Liver (tissue), 9 donors: ENCODE results near the gene ICAM5. TPM values are rescaled to one million over a fixed set of nuclear protein-coding genes. Genes with fewer than 3 reads are reported as not detected.

Experiments
- DNase-seq: peaks from one replicate; pipeline ENCODE4 v3.0.0-alpha.2; 2017; ENCODE audit warnings: low spot score
- H3K27ac ChIP-seq, 2 donors: one replicate each; pipeline ENCODE4 v1.7.0; 2013; ENCODE audit warnings: inconsistent platforms in 2 of 2, low read length in 2 of 2, control low read depth in 1 of 2, low read depth in 1 of 2, mild to moderate bottlenecking in 1 of 2
- H3K27me3 ChIP-seq, 4 donors: one replicate each; pipeline versions ENCODE4 v1.6.1 to v1.7.0; 2013; ENCODE audit warnings: low read length in 3 of 4, inconsistent platforms in 1 of 4, mild to moderate bottlenecking in 1 of 4, moderate library complexity in 1 of 4; ENCODE audit not compliant: control insufficient read depth in 4 of 4, insufficient read depth in 4 of 4
- H3K36me3 ChIP-seq, 4 donors: one replicate each; pipeline versions ENCODE4 v1.6.1 to v1.7.0; 2013; ENCODE audit warnings: low read length in 3 of 4, mild to moderate bottlenecking in 3 of 4, low read depth in 1 of 4, moderate library complexity in 1 of 4; ENCODE audit not compliant: control insufficient read depth in 4 of 4, insufficient read depth in 3 of 4
- H3K4me1 ChIP-seq, 4 donors: one replicate each; pipeline versions ENCODE4 v1.6.1 to v1.7.0; 2013; ENCODE audit warnings: low read length in 3 of 4, mild to moderate bottlenecking in 3 of 4, moderate library complexity in 1 of 4; ENCODE audit not compliant: control insufficient read depth in 4 of 4, insufficient read depth in 4 of 4
- H3K4me3 ChIP-seq, 3 donors: one replicate each; pipeline versions ENCODE4 v1.6.1 to v1.7.0; 2013; ENCODE audit warnings: low read length in 3 of 3, control low read depth in 1 of 3, low read depth in 1 of 3, mild to moderate bottlenecking in 1 of 3
- H3K9ac ChIP-seq, 2 donors: one replicate each; pipeline ENCODE4 v1.7.0; 2013; ENCODE audit warnings: low read length in 2 of 2, mild to moderate bottlenecking in 2 of 2, moderate library complexity in 2 of 2, control low read depth in 1 of 2, low read depth in 1 of 2
- H3K9me3 ChIP-seq, 4 donors: one replicate each; pipeline versions ENCODE4 v1.6.1 to v1.7.0; 2013; ENCODE audit warnings: low read length in 3 of 4; ENCODE audit not compliant: control insufficient read depth in 4 of 4
- EGR1 ChIP-seq, 2 donors: IDR thresholded peaks; 2 replicates each; pipeline ENCODE4 v1.6.1; 2016 to 2018; ENCODE audit warnings: antibody characterized with exemption in 2 of 2, low read depth in 2 of 2
- FOXA1 ChIP-seq: IDR thresholded peaks from 2 replicates; pipeline ENCODE4 v1.6.1; 2016; ENCODE audit warnings: antibody characterized with exemption
- GABPA ChIP-seq, 2 donors: IDR thresholded peaks in 1 of 2; conservative IDR thresholded peaks in 1 of 2; 2 replicates each; pipeline ENCODE4 v1.6.1; 2016; ENCODE audit warnings: antibody characterized with exemption in 2 of 2, mild to moderate bottlenecking in 1 of 2, moderate library complexity in 1 of 2
- HNF4A ChIP-seq, 2 donors: conservative IDR thresholded peaks; 2 replicates each; pipeline ENCODE4 v1.6.1; 2016; ENCODE audit warnings: antibody characterized with exemption in 2 of 2, mild to moderate bottlenecking in 2 of 2
- JUND ChIP-seq, 2 donors: IDR thresholded peaks; 2 replicates each; pipeline ENCODE4 v1.6.1; 2016; ENCODE audit warnings: antibody characterized with exemption in 2 of 2
- NR2F2 ChIP-seq: IDR thresholded peaks from 2 replicates; pipeline ENCODE4 v1.6.1; 2016; ENCODE audit warnings: antibody characterized with exemption
- RXRA ChIP-seq, 2 donors: IDR thresholded peaks; 2 replicates each; pipeline ENCODE4 v1.6.1; 2017 to 2018; ENCODE audit warnings: antibody characterized with exemption in 2 of 2, mild to moderate bottlenecking in 1 of 2
- SP1 ChIP-seq: IDR thresholded peaks from 2 replicates; pipeline ENCODE4 v1.6.1; 2018; ENCODE audit warnings: antibody characterized with exemption, mild to moderate bottlenecking
- YY1 ChIP-seq: IDR thresholded peaks from 2 replicates; pipeline ENCODE4 v1.6.1; 2016; ENCODE audit warnings: antibody characterized with exemption, mild to moderate bottlenecking
- WGBS: extraction: QIAGEN DNeasy Blood & Tissue Kit; methylation state at CpG from one replicate; pipeline ENCODE4 v1.1.7; 2013; 5-methylcytosine and 5-hydroxymethylcytosine counted together
- polyA plus RNA-seq, 2 donors: library from polyadenylated mRNA; stranded (reverse) in 1 of 2; unstranded in 1 of 2; fragments of 200-250 nt in 1 of 2; fragments of >200 nt in 1 of 2; fragmentation: Nextera tagmentation in 1 of 2; extraction: Ambion mirVana in 1 of 2; gene quantifications; one replicate each; pipeline versions ENCODE4 v1.2.1 to v1.2.3, GENCODE V29; 2013 to 2015
- total RNA-seq, 2 donors: library from RNA; depleted of rRNA; stranded (reverse); fragments of >200 nt; gene quantifications; one replicate each; pipeline ENCODE4 v1.2.3, GENCODE V29; 2014
- TF ChIP-seq, protein P1 (sequence below): IDR thresholded peaks from 2 replicates; pipeline ENCODE4 v1.6.1; 2016; ENCODE audit warnings: antibody characterized with exemption
- TF ChIP-seq, protein P2 (sequence below): IDR thresholded peaks from 2 replicates; pipeline ENCODE4 v1.6.1; 2016; ENCODE audit warnings: antibody characterized with exemption, mild to moderate bottlenecking
- TF ChIP-seq, protein P3 (sequence below): IDR thresholded peaks from 2 replicates; pipeline ENCODE4 v1.6.1; 2016; ENCODE audit warnings: antibody characterized with exemption
- TF ChIP-seq, protein P4 (sequence below): fragments of 150-350 bp; IDR thresholded peaks from 2 replicates; pipeline ENCODE4 v1.5.1; 2017; ENCODE audit warnings: improper control_type of control experiment, low read depth, low read length; ENCODE audit not compliant: missing input control
- donor health status: healthy.
- donor health status: healthy.
- donor health status: healthy.
- donor health status: healthy.
- donor health status: healthy.

Gene ICAM5
- total and polyA plus RNA-seq, 4 donors, result 0.02 to 2.5 (median 1.0) TPM; not detected in 1

DNA sequence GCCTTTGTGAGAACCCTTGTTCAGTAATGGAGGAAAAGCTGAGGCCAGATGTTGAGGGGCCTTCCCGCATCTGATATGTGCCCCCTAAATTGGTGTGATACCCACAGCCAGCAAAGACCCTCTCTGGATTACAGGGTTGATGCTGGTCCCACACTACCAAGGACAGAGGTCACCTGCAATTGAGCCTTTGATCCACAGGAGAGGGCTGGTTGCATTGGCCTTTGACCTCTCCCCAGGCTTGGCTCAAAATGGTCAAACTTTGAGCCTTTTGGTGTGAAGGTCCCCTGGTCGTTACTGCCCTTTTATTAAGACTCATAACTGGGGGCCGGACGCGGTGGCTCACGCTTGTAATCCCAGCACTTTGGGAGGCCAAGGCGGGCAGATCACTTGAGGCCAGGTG, 46.1 kb upstream of the ICAM5 start:
- Histone ChIP-seq H3K9me3 (no peaks in the 10 kb centered on the region), H3K4me3 (no peak overlapping the region), H3K36me3 (no peaks in the 10 kb centered on the region), H3K9ac (no peak overlapping the region), H3K4me1 (peaks cover 4 to 12% (median 10%) of the 10 kb centered on the region in 4 donors), H3K27ac (no peak overlapping the region), H3K27me3 (no peaks in the 10 kb centered on the region)
- WGBS, result 85% methylated on average over 7 of the region's 7 CpGs
- TF ChIP-seq JUND (IDR thresholded peaks at IDR 0.05) (no peak), NR2F2 (peak; percentile 48), SP1 (no peak), HNF4A (conservative IDR thresholded peaks at IDR 0.05) (peak; percentile 37 to 56)
- no peak for DNase-seq

DNA sequence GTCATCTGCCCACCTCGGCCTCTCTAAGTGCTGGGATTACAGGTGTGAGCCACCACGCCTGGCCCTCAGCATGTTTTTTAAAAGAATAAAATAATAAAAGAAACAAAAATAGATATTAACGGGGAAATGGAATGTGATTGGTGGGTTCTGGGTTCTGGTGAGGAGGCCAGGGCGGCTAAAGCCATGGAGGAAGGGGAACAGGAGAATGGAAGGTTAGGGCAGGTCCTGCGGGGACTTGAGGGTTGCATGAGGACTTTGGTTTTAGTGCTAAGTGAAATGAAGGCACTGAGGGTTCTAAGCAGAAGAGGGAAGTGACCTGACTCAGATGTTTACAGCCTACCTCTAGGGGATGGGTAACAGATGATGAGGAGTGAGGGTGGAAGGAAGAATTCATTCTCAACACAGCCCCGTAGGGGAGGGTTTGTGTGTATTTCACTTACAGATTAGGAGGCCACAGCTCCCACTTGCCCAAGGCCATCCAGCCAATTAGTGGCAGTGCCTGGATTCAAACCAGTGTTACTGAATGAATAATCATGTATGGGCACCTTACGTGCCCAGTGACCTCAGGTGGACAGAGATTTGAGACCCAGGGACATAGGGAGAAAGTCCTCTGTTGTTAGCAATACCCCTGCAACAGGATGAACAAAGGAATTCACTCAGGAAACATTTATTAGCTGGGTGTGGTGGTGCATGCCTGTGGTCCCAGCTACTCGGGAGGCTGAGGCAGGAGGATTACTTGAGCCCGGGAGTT, 44.4 kb upstream of the ICAM5 start:
- TF ChIP-seq EGR1 (IDR thresholded peaks at IDR 0.05; ENCODE audit: low read depth in 2 of 2) (no peak), NR2F2 (no peak)
- Histone ChIP-seq H3K27me3 (no peaks in the 10 kb centered on the region), H3K4me1 (peaks cover 4 to 9% (median 8%) of the 10 kb centered on the region in 4 donors), H3K27ac (no peak overlapping the region), H3K4me3 (no peak overlapping the region), H3K36me3 (no peaks in the 10 kb centered on the region), H3K9ac (no peak overlapping the region), H3K9me3 (no peaks in the 10 kb centered on the region)
- no peak for DNase-seq
- WGBS, result 91% methylated on average over 9 of the region's 9 CpGs

DNA sequence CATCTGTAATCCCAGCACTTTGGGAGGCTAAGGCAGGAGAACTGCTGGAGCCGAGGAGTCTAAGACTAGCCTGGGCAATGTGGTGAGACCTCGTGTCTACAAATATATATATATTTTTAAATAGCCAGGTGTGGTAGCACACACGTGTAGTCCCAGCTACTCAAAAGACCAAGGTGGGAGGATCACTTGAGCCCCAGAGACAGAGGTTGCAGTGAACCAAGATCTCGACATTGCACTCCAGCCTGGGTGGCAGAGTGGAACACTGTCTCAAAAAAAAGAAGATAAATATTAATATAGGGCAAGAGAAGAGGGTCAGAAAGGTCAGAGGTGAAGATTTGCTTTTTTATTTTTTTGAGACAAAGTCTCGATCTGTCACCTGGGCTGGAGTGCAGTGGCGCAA, 43.2 kb upstream of the ICAM5 start:
- 83% methylated on average over 6 of the region's 6 CpGs for WGBS
- no peak overlapping the region for H3K27ac ChIP-seq
- H3K4me1 ChIP-seq, result peaks cover 4 to 16% (median 10%) of the 10 kb centered on the region in 4 donors
- no peak overlapping the region for H3K9ac ChIP-seq
- H3K9me3 ChIP-seq, result no peaks in the 10 kb centered on the region
- no peak for DNase-seq
- no peaks in the 10 kb centered on the region for H3K27me3 ChIP-seq
- H3K36me3 ChIP-seq, result no peaks in the 10 kb centered on the region
- H3K4me3 ChIP-seq, result no peak overlapping the region
- TF ChIP-seq EGR1 (IDR thresholded peaks at IDR 0.05; ENCODE audit: low read depth in 2 of 2), result no peak
- TF ChIP-seq FOXA1, result no peak

DNA sequence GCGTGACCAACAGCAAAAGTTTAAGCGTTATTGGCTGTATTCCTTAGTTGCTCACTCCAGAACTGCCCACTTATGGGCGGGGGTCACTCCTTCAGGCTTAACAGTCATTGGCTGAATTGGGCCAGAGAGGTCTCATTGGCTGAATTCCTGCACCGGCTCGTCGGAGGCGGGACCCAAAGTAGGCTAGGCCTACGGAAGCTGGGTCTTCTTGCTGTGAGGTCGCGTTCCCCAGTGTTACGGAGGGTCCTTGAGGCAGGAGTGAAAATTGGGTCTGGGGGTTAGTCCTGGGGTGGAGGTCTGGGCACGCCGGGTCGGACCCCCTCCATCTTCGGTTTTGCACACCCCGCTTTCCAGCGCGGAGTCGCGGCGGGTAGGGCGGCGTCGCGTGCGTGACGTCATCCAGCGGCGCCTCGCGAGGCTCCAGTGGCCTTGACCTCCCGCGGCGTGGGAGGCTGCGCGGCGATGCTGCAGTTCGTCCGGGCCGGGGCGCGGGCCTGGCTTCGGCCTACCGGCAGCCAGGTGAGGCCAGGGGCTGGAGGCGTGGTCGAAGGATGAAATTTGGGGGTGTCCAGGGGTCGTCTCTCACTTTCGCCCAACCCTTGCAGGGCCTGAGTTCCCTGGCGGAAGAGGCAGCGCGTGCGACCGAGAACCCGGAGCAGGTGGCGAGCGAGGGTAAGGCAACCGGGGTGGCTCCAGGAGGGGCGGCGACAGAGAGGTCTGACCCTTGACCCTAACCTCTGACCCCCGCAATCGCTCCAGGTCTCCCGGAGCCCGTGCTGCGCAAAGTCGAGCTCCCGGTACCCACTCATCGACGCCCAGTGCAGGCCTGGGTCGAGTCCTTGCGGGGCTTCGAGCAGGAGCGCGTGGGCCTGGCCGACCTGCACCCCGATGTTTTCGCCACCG, 37.7 kb upstream of the ICAM5 start, which contains the start of gene MRPL4:
Gene MRPL4, plus strand, starts transcription at position 423 of the 903 bp plus-strand sequence. Its CDS starts 40 bp downstream, at position 463.
- TF ChIP-seq RXRA (IDR thresholded peaks at IDR 0.05) (peak; percentile 42 to 61), GABPA (IDR thresholded peaks at IDR 0.05 in 1 of 2, conservative IDR thresholded peaks at IDR 0.05 in 1 of 2) (peak in 1 of 2 donors; percentile 67), EGR1 (IDR thresholded peaks at IDR 0.05; ENCODE audit: low read depth in 2 of 2) (peak in 1 of 2 donors; percentile 67), NR2F2 (peak; percentile 78), HNF4A (conservative IDR thresholded peaks at IDR 0.05) (no peak), YY1 (peak; percentile 62), SP1 (peak; percentile 87)
- TF ChIP-seq, protein P1, sequence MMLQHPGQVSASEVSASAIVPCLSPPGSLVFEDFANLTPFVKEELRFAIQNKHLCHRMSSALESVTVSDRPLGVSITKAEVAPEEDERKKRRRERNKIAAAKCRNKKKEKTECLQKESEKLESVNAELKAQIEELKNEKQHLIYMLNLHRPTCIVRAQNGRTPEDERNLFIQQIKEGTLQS, result no peak
- TF ChIP-seq, protein P2, sequence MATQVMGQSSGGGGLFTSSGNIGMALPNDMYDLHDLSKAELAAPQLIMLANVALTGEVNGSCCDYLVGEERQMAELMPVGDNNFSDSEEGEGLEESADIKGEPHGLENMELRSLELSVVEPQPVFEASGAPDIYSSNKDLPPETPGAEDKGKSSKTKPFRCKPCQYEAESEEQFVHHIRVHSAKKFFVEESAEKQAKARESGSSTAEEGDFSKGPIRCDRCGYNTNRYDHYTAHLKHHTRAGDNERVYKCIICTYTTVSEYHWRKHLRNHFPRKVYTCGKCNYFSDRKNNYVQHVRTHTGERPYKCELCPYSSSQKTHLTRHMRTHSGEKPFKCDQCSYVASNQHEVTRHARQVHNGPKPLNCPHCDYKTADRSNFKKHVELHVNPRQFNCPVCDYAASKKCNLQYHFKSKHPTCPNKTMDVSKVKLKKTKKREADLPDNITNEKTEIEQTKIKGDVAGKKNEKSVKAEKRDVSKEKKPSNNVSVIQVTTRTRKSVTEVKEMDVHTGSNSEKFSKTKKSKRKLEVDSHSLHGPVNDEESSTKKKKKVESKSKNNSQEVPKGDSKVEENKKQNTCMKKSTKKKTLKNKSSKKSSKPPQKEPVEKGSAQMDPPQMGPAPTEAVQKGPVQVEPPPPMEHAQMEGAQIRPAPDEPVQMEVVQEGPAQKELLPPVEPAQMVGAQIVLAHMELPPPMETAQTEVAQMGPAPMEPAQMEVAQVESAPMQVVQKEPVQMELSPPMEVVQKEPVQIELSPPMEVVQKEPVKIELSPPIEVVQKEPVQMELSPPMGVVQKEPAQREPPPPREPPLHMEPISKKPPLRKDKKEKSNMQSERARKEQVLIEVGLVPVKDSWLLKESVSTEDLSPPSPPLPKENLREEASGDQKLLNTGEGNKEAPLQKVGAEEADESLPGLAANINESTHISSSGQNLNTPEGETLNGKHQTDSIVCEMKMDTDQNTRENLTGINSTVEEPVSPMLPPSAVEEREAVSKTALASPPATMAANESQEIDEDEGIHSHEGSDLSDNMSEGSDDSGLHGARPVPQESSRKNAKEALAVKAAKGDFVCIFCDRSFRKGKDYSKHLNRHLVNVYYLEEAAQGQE, result peak; percentile 7
- TF ChIP-seq, protein P3, sequence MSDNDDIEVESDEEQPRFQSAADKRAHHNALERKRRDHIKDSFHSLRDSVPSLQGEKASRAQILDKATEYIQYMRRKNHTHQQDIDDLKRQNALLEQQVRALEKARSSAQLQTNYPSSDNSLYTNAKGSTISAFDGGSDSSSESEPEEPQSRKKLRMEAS, result peak; percentile 56
- TF ChIP-seq, protein P4, sequence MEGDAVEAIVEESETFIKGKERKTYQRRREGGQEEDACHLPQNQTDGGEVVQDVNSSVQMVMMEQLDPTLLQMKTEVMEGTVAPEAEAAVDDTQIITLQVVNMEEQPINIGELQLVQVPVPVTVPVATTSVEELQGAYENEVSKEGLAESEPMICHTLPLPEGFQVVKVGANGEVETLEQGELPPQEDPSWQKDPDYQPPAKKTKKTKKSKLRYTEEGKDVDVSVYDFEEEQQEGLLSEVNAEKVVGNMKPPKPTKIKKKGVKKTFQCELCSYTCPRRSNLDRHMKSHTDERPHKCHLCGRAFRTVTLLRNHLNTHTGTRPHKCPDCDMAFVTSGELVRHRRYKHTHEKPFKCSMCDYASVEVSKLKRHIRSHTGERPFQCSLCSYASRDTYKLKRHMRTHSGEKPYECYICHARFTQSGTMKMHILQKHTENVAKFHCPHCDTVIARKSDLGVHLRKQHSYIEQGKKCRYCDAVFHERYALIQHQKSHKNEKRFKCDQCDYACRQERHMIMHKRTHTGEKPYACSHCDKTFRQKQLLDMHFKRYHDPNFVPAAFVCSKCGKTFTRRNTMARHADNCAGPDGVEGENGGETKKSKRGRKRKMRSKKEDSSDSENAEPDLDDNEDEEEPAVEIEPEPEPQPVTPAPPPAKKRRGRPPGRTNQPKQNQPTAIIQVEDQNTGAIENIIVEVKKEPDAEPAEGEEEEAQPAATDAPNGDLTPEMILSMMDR, result no peak
- H3K36me3 ChIP-seq, result peaks cover 6 to 24% (median 15%) of the 10 kb centered on the region in 4 donors
- peak within 1 kb of the TSS; percentile 67 to 90 for H3K27ac ChIP-seq

More for the DNA sequence above, 37.7 kb upstream of the ICAM5 start, which contains the start of gene MRPL4:
- under 1% methylated on average over 77 of the region's 77 CpGs for WGBS
- peaks cover 0 to 18% (median 11%) of the 10 kb centered on the region in 4 donors for H3K4me1 ChIP-seq
- H3K9ac ChIP-seq, result peak within 1 kb of the TSS; percentile 59 to 87
- H3K27me3 ChIP-seq, result no peaks in the 10 kb centered on the region
- peak; percentile 95 for DNase-seq
- H3K9me3 ChIP-seq, result no peaks in the 10 kb centered on the region
- H3K4me3 ChIP-seq, result peak within 1 kb of the TSS; percentile 56 to 96 (median 95)
